Endodermal cell (in vitro differentiated cells): ENCODE data around the gene EIF3F. TPM values are rescaled to one million over a fixed set of nuclear protein-coding genes. Genes with fewer than 3 reads are reported as not detected.

ENCODE experiments used
- DNase-seq: peaks from one replicate; pipeline ENCODE4 v3.0.0-alpha.2; 2017
- H3K27ac ChIP-seq: 2 replicates; pipeline ENCODE4 v1.5.1; 2013; ENCODE audit warnings: mild to moderate bottlenecking, low read depth, low read length, moderate library complexity
- H3K27me3 ChIP-seq: 2 replicates; pipeline ENCODE4 v1.6.1; 2013; ENCODE audit warnings: mild to moderate bottlenecking, low read length, moderate library complexity; ENCODE audit not compliant: insufficient read depth, control insufficient read depth, poor library complexity, severe bottlenecking
- H3K36me3 ChIP-seq: 2 replicates; pipeline ENCODE4 v1.7.0; 2013; ENCODE audit warnings: mild to moderate bottlenecking, low read length, moderate library complexity; ENCODE audit not compliant: control insufficient read depth, insufficient read depth
- H3K4me1 ChIP-seq: one replicate; pipeline ENCODE4 v1.7.0; 2013; ENCODE audit warnings: low read length; ENCODE audit not compliant: control insufficient read depth, insufficient read depth
- H3K4me3 ChIP-seq: 2 replicates; pipeline ENCODE4 v1.5.1; 2013; ENCODE audit warnings: mild to moderate bottlenecking, low read length, moderate library complexity
- H3K9ac ChIP-seq: 2 replicates; pipeline ENCODE4 v1.6.1; 2013; ENCODE audit warnings: mild to moderate bottlenecking, low read length, moderate library complexity; ENCODE audit not compliant: poor library complexity, severe bottlenecking; ENCODE audit errors: extremely low read depth
- H3K9me3 ChIP-seq: 2 replicates; pipeline ENCODE4 v1.6.1; 2013; ENCODE audit warnings: mild to moderate bottlenecking, low read length, moderate library complexity; ENCODE audit not compliant: control insufficient read depth
- H3K27ac Mint-ChIP-seq: 2 replicates; pipeline ENCODE4 v1.8.0; 2020; ENCODE audit warnings: mixed read lengths
- H3K27me3 Mint-ChIP-seq: 2 replicates; pipeline ENCODE4 v1.8.0; 2021; ENCODE audit warnings: mild to moderate bottlenecking, mixed read lengths; ENCODE audit not compliant: insufficient read depth
- H3K36me3 Mint-ChIP-seq: 2 replicates; pipeline ENCODE4 v1.8.0; 2020; ENCODE audit warnings: low read depth, mixed read lengths
- H3K4me1 Mint-ChIP-seq: 2 replicates; pipeline ENCODE4 v1.8.0; 2020; ENCODE audit warnings: mixed read lengths
- H3K4me3 Mint-ChIP-seq: 2 replicates; pipeline ENCODE4 v1.8.0; 2020; ENCODE audit warnings: mild to moderate bottlenecking, moderate library complexity, mixed read lengths
- H3K9me3 Mint-ChIP-seq: 2 replicates; pipeline ENCODE4 v1.8.0; 2020; ENCODE audit warnings: mild to moderate bottlenecking, mixed read lengths
- CTCF ChIP-seq: fragments of 200-600 bp; sonication (generic); conservative IDR thresholded peaks from 2 replicates; pipeline ENCODE4 v1.5.0; 2021; ENCODE audit warnings: antibody characterized with exemption, mild to moderate bottlenecking
- WGBS, 2 experiments: methylation state at CpG; one replicate each; pipeline versions ENCODE4 v1.1.5 to v1.1.7; 2013; ENCODE audit warnings: missing lambda C conversion rate in 2 of 2, mixed read lengths in 1 of 2; ENCODE audit not compliant: insufficient coverage in 1 of 2, insufficient read length in 1 of 2; 5-methylcytosine and 5-hydroxymethylcytosine counted together
- long read RNA-seq, 4 experiments: library from polyadenylated mRNA in 2 of 4; library from RNA in 1 of 4; library from capped mRNA in 1 of 4; stranded (forward) in 3 of 4; unstranded in 1 of 4; transcript quantifications; one replicate each; pipeline ENCODE4 v2.0.0, GENCODE V29; 2020 to 2021; ENCODE audit warnings: inconsistent platforms in 1 of 4
- polyA plus RNA-seq, 2 experiments: library from polyadenylated mRNA; stranded (reverse); fragments of 50-300 nt; gene quantifications; one replicate each; pipeline ENCODE4 v1.2.3, GENCODE V29; 2013
- total RNA-seq, 2 donors: library from RNA; stranded (reverse); fragmentation: NEBNext Ultra II Directional in 1 of 2; extraction: Animal tissue kit (Norgen Biotek cat#: 25700) in 1 of 2; gene quantifications; 2 replicates in 1 of 2; 3 replicates in 1 of 2; pipeline ENCODE4 v1.2.1, GENCODE V29; 2021

The EIF3F gene
- 100 to 1,000 TPM; 349 to 354 TPM for total RNA-seq
- 433 TPM for polyA plus RNA-seq (2013, experiment 1 of 2)
- polyA plus RNA-seq (2013, experiment 2 of 2) = 380 TPM
- long read RNA-seq, experiment 1, transcript EIF3F-201 (8 exons, 1,254 nt) = major isoform, 245 of 280 reads
- long read RNA-seq, experiment 1, partial matches to known transcripts = 13 of 280 reads
- long read RNA-seq, experiment 1, other reads (novel, unspliced or antisense) = 18 of 280 reads
- long read RNA-seq, experiment 2, transcript EIF3F-201 (8 exons, 1,254 nt) = major isoform, 300 of 315 reads
- long read RNA-seq, experiment 2, partial matches to known transcripts = 4 of 315 reads
- long read RNA-seq, experiment 2, other reads (novel, unspliced or antisense) = 11 of 315 reads
- long read RNA-seq, experiment 3, transcript EIF3F-201 (8 exons, 1,254 nt) = major isoform, 1,108 of 1,138 reads
- long read RNA-seq, experiment 3, partial matches to known transcripts = 1 of 1,138 reads
- long read RNA-seq, experiment 3, other reads (novel, unspliced or antisense) = 29 of 1,138 reads
- long read RNA-seq, experiment 4, transcript EIF3F-201 (8 exons, 1,254 nt) = major isoform, 591 of 603 reads
- long read RNA-seq, experiment 4, partial matches to known transcripts = 5 of 603 reads
- long read RNA-seq, experiment 4, other reads (novel, unspliced or antisense) = 7 of 603 reads

- H3K4me3 ChIP-seq = peak within 1 kb of the TSS; percentile 96
- peak within 1 kb of the TSS; percentile 34 for H3K27ac ChIP-seq
These were observed at the start of gene EIF3F for GRCh38 chr11:7986768-7987559. TSS of gene EIF3F (plus strand) at chr11:7987337. CDS start at chr11:7987353, 16 bp downstream.

GRCh38 chr11:7941146-7941545, 46.0 kb upstream of the EIF3F start:
- Mint-ChIP-seq H3K9me3 (peaks cover 15% of the 10 kb centered on the region), H3K4me1 (peaks cover 5% of the 10 kb centered on the region), H3K27me3 (no peaks in the 10 kb centered on the region), H3K36me3 (no peaks in the 10 kb centered on the region), H3K4me3 (no peak overlapping the region), H3K27ac (no peak overlapping the region)
- no peak for TF ChIP-seq CTCF
- Histone ChIP-seq H3K9ac (no peak overlapping the region), H3K4me3 (no peak overlapping the region), H3K27me3 (no peaks in the 10 kb centered on the region), H3K9me3 (peaks cover 26% of the 10 kb centered on the region), H3K4me1 (no peaks in the 10 kb centered on the region), H3K36me3 (no peaks in the 10 kb centered on the region), H3K27ac (no peak overlapping the region)
- DNase-seq = no peak
- 88% methylated on average over 3 of the region's 5 CpGs; no CpG with 5 or more reads in 1 of the 2 experiments for WGBS, 2 experiments

More at GRCh38 chr11:7986768-7987559, at the start of gene EIF3F:
- DNase-seq = peak; percentile 97
- peak; percentile 97 for TF ChIP-seq CTCF
- peak within 1 kb of the TSS; percentile 81 for H3K4me3 Mint-ChIP-seq
- Histone ChIP-seq H3K4me1 (peaks cover 3% of the 10 kb centered on the region), H3K9me3 (peaks cover 6% of the 10 kb centered on the region), H3K27me3 (no peaks in the 10 kb centered on the region), H3K9ac (peak within 1 kb of the TSS; percentile 68), H3K36me3 (peaks cover 32% of the 10 kb centered on the region)
- peaks cover 32% of the 10 kb centered on the region for H3K4me1 Mint-ChIP-seq
- no peaks in the 10 kb centered on the region for H3K9me3 Mint-ChIP-seq
- H3K36me3 Mint-ChIP-seq = peaks cover 12% of the 10 kb centered on the region
- H3K27ac Mint-ChIP-seq = peak within 1 kb of the TSS; percentile 89
- 1 to 2% methylated on average over 24 to 45 of the region's 47 CpGs for WGBS, 2 experiments
- H3K27me3 Mint-ChIP-seq = no peaks in the 10 kb centered on the region

GRCh38 chr11:7941608-7942007, 45.5 kb upstream of the EIF3F start, which contains the start of gene OR10A3:
TSS of gene OR10A3 (minus strand) at chr11:7941708. CDS start at chr11:7939520, 2,188 bp downstream.
- H3K27me3 Mint-ChIP-seq = no peaks in the 10 kb centered on the region
- no peaks in the 10 kb centered on the region for H3K36me3 ChIP-seq
- no peaks in the 10 kb centered on the region for H3K36me3 Mint-ChIP-seq
- H3K9me3 ChIP-seq = peaks cover 26% of the 10 kb centered on the region
- H3K4me1 ChIP-seq = no peaks in the 10 kb centered on the region
- WGBS, 2 experiments = 92% methylated on average over 2 of the region's 2 CpGs; no CpG with 5 or more reads in 1 of the 2 experiments
- H3K27ac ChIP-seq = no peak within 1 kb of the TSS
- peaks cover 15% of the 10 kb centered on the region for H3K9me3 Mint-ChIP-seq
- DNase-seq = no peak
- no peak within 1 kb of the TSS for H3K9ac ChIP-seq
- TF ChIP-seq CTCF = no peak
- H3K27me3 ChIP-seq = no peaks in the 10 kb centered on the region
- no peak within 1 kb of the TSS for H3K27ac Mint-ChIP-seq
- no peak within 1 kb of the TSS for H3K4me3 ChIP-seq
- peaks cover 5% of the 10 kb centered on the region for H3K4me1 Mint-ChIP-seq
- no peak within 1 kb of the TSS for H3K4me3 Mint-ChIP-seq
